Measurements from ENCODE around the gene DHX30. TPM values are rescaled to one million over a fixed set of nuclear protein-coding genes. Genes with fewer than 3 reads are reported as not detected.
A peak's percentile ranks its signal among the peaks of the same experiment; 100 is the strongest.

Gene DHX30
- total and polyA plus RNA-seq, 9 of the 15 experiments (the other 6 are each of a cell fraction or from before 2014, with no cell fraction given): 12.3 to 158 (median 79.0) TPM

DNA sequence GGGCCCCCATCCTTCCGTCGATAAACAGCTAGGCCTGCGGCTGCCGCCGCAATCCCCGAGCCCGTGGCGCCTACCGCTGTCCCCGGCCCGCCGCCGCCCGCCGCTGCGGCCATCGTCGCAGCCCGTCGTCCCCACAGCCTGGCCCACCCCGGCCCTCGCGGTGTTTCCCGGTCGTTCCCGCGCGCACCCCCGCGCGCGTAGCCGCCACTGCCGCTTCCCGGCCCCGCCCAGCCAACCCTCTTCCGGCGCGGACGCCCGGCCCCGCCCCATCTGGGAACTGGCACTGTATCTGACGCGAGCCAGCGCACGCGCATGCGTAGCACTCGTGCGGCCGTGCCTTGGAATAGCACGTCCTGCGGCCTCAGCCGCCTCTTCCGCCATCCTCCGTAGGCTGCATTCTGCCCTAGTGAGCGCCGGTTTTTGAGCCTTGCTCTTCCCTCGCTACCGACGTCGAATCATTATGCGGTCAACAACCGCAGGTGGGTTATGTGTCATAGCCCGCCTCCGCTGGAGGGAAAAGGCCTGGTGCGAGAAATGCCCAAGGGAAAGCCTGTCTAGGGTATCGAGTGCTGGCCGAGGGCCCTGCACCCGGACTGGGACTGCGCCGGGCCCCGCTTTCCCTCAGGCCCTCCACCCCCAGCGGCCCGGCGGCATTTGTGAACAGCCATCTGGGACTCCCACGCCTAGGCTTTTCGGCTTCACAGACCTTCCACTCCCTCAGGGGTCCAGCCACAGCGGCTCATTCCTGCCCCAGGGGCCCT is 21.1 kb upstream of the DHX30 start, which contains the start of gene SMARCC1 (continued):
- TF ChIP-seq, protein P1, sequence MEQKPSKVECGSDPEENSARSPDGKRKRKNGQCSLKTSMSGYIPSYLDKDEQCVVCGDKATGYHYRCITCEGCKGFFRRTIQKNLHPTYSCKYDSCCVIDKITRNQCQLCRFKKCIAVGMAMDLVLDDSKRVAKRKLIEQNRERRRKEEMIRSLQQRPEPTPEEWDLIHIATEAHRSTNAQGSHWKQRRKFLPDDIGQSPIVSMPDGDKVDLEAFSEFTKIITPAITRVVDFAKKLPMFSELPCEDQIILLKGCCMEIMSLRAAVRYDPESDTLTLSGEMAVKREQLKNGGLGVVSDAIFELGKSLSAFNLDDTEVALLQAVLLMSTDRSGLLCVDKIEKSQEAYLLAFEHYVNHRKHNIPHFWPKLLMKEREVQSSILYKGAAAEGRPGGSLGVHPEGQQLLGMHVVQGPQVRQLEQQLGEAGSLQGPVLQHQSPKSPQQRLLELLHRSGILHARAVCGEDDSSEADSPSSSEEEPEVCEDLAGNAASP (IDR thresholded peaks at IDR 0.05): no peak
- TF ChIP-seq ZNF764 (CRISPR knock-in tag; IDR thresholded peaks at IDR 0.05; ENCODE audit: low read depth) (no peak), STAT6 (CRISPR knock-in tag; IDR thresholded peaks at IDR 0.05) (peak; percentile 36; the same call in 1 of the 2 replicates), RERE (CRISPR knock-in tag; IDR thresholded peaks at IDR 0.05; ENCODE audit: borderline replicate concordance) (no peak), C11orf30 (IDR thresholded peaks at IDR 0.05; ENCODE audit: low read depth) (no peak), BCOR (IDR thresholded peaks at IDR 0.05) (no peak), NR4A1 (CRISPR knock-in tag; IDR thresholded peaks at IDR 0.05) (no peak), NR4A1 (tag; IDR thresholded peaks at IDR 0.05) (0 out of 2 replicates have a peak, but pooled peaks have one; percentile 4), HDAC8 (tag; IDR thresholded peaks at IDR 0.05) (peak; percentile 81), HMGXB4 (CRISPR knock-in tag; IDR thresholded peaks at IDR 0.05) (0 out of 2 replicates have a peak, but pooled peaks have one; percentile 69), SMAD4 (CRISPR knock-in tag; conservative IDR thresholded peaks at IDR 0.05) (peak; percentile 71), PCBP1 (IDR thresholded peaks at IDR 0.05; ENCODE audit: low read depth, low read length, poor library complexity, severe bottlenecking) (peak; percentile 76), HNRNPL (IDR thresholded peaks at IDR 0.05; ENCODE audit: low read depth, low read length) (peak; percentile 69; the same call in 1 of the 2 replicates), DDX20 (tag; IDR thresholded peaks at IDR 0.05; ENCODE audit: low read depth) (no peak)
- TF ChIP-seq, protein P2, sequence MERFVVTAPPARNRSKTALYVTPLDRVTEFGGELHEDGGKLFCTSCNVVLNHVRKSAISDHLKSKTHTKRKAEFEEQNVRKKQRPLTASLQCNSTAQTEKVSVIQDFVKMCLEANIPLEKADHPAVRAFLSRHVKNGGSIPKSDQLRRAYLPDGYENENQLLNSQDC (CRISPR knock-in tag; IDR thresholded peaks at IDR 0.05): 0 out of 2 replicates have a peak, but pooled peaks have one; percentile 0
